ENCODE data around the gene EBF4. TPM values are rescaled to one million over a fixed set of nuclear protein-coding genes. Genes with fewer than 3 reads are reported as not detected.

EBF4 gene
- total and polyA plus RNA-seq, 2 experiments from 2014 or later = 18.8 to 24.2 TPM

GRCh38 chr20:2742934-2743559, 50.5 kb downstream of the EBF4 start:
- H3K36me3 ChIP-seq = no peaks in the 10 kb centered on the region
- peaks cover 65% of the 10 kb centered on the region for H3K27me3 ChIP-seq
- no peak overlapping the region for H3K27ac ChIP-seq
- H3K4me3 ChIP-seq = no peak overlapping the region
- no peaks in the 10 kb centered on the region for H3K4me1 ChIP-seq (ENCODE audit: low read depth)
- peak; percentile 75 to 85 for DNase-seq (ENCODE audit: low read depth in 1 of 2, low spot score in 1 of 2)
- peak; percentile 98 for TF ChIP-seq CTCF (IDR thresholded peaks at IDR 0.05; ENCODE audit: low read depth, low read length)
- H3K9me3 ChIP-seq (ENCODE audit: low read depth) = no peaks in the 10 kb centered on the region

- Histone ChIP-seq H3K36me3 (no peaks in the 10 kb centered on the region), H3K27me3 (peaks cover 87% of the 10 kb centered on the region), H3K4me3 (no peak overlapping the region), H3K4me1 (ENCODE audit: low read depth) (no peaks in the 10 kb centered on the region), H3K27ac (no peak overlapping the region), H3K9me3 (ENCODE audit: low read depth) (no peaks in the 10 kb centered on the region)
- no peak for TF ChIP-seq CTCF (IDR thresholded peaks at IDR 0.05; ENCODE audit: low read depth, low read length)
- no peak for DNase-seq (ENCODE audit: low read depth in 1 of 2, low spot score in 1 of 2)
Observed at GRCh38 chr20:2745060-2745910, 52.7 kb downstream of the EBF4 start.

- no peaks in the 10 kb centered on the region for H3K4me1 ChIP-seq (ENCODE audit: low read depth)
- H3K4me3 ChIP-seq = no peak overlapping the region
- no peak for DNase-seq (ENCODE audit: low read depth in 1 of 2, low spot score in 1 of 2)
- TF ChIP-seq CTCF (IDR thresholded peaks at IDR 0.05; ENCODE audit: low read depth, low read length) = no peak
- H3K36me3 ChIP-seq = no peaks in the 10 kb centered on the region
- no peaks in the 10 kb centered on the region for H3K9me3 ChIP-seq (ENCODE audit: low read depth)
- H3K27ac ChIP-seq = no peak overlapping the region
- peaks cover 95% of the 10 kb centered on the region for H3K27me3 ChIP-seq
Observed at GRCh38 chr20:2745936-2746635, 53.5 kb downstream of the EBF4 start.

GRCh38 chr20:2746636-2747265, 54.2 kb downstream of the EBF4 start:
- no peak for DNase-seq (ENCODE audit: low read depth in 1 of 2, low spot score in 1 of 2)
- no peak for TF ChIP-seq CTCF (IDR thresholded peaks at IDR 0.05; ENCODE audit: low read depth, low read length)
- H3K36me3 ChIP-seq = no peaks in the 10 kb centered on the region
- no peak overlapping the region for H3K4me3 ChIP-seq
- no peak overlapping the region for H3K27ac ChIP-seq
- H3K4me1 ChIP-seq (ENCODE audit: low read depth) = no peaks in the 10 kb centered on the region
- H3K27me3 ChIP-seq = peaks cover 95% of the 10 kb centered on the region
- H3K9me3 ChIP-seq (ENCODE audit: low read depth) = no peaks in the 10 kb centered on the region

- H3K4me1 ChIP-seq (ENCODE audit: low read depth) = no peaks in the 10 kb centered on the region
- H3K36me3 ChIP-seq = no peaks in the 10 kb centered on the region
- peaks cover 95% of the 10 kb centered on the region for H3K27me3 ChIP-seq
- H3K4me3 ChIP-seq = no peak overlapping the region
- no peaks in the 10 kb centered on the region for H3K9me3 ChIP-seq (ENCODE audit: low read depth)
- TF ChIP-seq CTCF (IDR thresholded peaks at IDR 0.05; ENCODE audit: low read depth, low read length) = no peak
- H3K27ac ChIP-seq = no peak overlapping the region
- DNase-seq (ENCODE audit: low read depth in 1 of 2, low spot score in 1 of 2) = no peak
Observed at GRCh38 chr20:2747676-2748235, 55.2 kb downstream of the EBF4 start.
